IMR-90 (cell line): ENCODE data around the gene AQP9.

ENCODE experiments used
- BHLHE40 ChIP-seq: fragments of 150-350 bp; IDR thresholded peaks from 2 replicates; pipeline ENCODE4 v1.6.1; 2016; ENCODE audit warnings: mild to moderate bottlenecking, low read depth, low read length
- CEBPB ChIP-seq: IDR thresholded peaks from 2 replicates; pipeline ENCODE4 v1.6.1; 2012; ENCODE audit warnings: low read depth, low read length, improper control_type of control experiment
- CHD1 ChIP-seq: IDR thresholded peaks from 2 replicates; pipeline ENCODE4 v1.6.1; 2012; ENCODE audit warnings: low read depth, low read length, improper control_type of control experiment
- CTCF ChIP-seq: conservative IDR thresholded peaks from 2 replicates; pipeline ENCODE4 v1.5.1; 2012; ENCODE audit warnings: mild to moderate bottlenecking, low read depth, low read length, improper control_type of control experiment
- ELK1 ChIP-seq: fragments of 150-350 bp; IDR thresholded peaks from 2 replicates; pipeline ENCODE4 v1.6.1; 2016; ENCODE audit warnings: low read depth, mild to moderate bottlenecking, low read length, moderate library complexity, borderline replicate concordance
- FOS ChIP-seq: fragments of 150-350 bp; IDR thresholded peaks from 2 replicates; pipeline ENCODE4 v1.6.1; 2016; ENCODE audit warnings: low read depth, low read length
- MAZ ChIP-seq: IDR thresholded peaks from 2 replicates; pipeline ENCODE4 v1.6.1; 2012; ENCODE audit warnings: low read depth, mild to moderate bottlenecking, low read length, improper control_type of control experiment, moderate library complexity, borderline replicate concordance
- MXI1 ChIP-seq: IDR thresholded peaks from 2 replicates; pipeline ENCODE4 v1.6.1; 2012; ENCODE audit warnings: low read depth, mild to moderate bottlenecking, low read length, moderate library complexity, borderline replicate concordance
- NFE2L2 ChIP-seq: fragments of 150-350 bp; IDR thresholded peaks from 2 replicates; pipeline ENCODE4 v1.6.1; 2016; ENCODE audit warnings: low read depth, mild to moderate bottlenecking, low read length
- POLR2A ChIP-seq: IDR thresholded peaks from 2 replicates; pipeline ENCODE4 v1.6.1; 2012; ENCODE audit warnings: mild to moderate bottlenecking, low read depth, low read length
- RAD21 ChIP-seq: IDR thresholded peaks from 2 replicates; pipeline ENCODE4 v1.6.1; 2012; ENCODE audit warnings: low read length, improper control_type of control experiment
- RFX5 ChIP-seq: IDR thresholded peaks from 2 replicates; pipeline ENCODE4 v1.8.0; 2012; ENCODE audit warnings: low read depth, mild to moderate bottlenecking, low read length, moderate library complexity
- SMC3 ChIP-seq: fragments of 150-350 bp; IDR thresholded peaks from 2 replicates; pipeline ENCODE4 v1.6.1; 2016; ENCODE audit warnings: low read depth, mild to moderate bottlenecking, antibody characterized with exemption, low read length, moderate library complexity
- USF2 ChIP-seq: fragments of 150-350 bp; IDR thresholded peaks from 2 replicates; pipeline ENCODE4 v1.6.1; 2017; ENCODE audit warnings: mild to moderate bottlenecking, antibody characterized with exemption, low read length, low read depth

- no peak for TF ChIP-seq CEBPB
- TF ChIP-seq FOS: no peak
- TF ChIP-seq CTCF: no peak
- no peak for TF ChIP-seq MAZ
- no peak for TF ChIP-seq MXI1
- no peak for TF ChIP-seq RFX5
- no peak for TF ChIP-seq POLR2A
- no peak for TF ChIP-seq CHD1
- no peak for TF ChIP-seq USF2
- no peak for TF ChIP-seq RAD21
- TF ChIP-seq ELK1: no peak
- no peak for TF ChIP-seq BHLHE40
- no peak for TF ChIP-seq SMC3
- no peak for TF ChIP-seq NFE2L2
Observed at GRCh38 chr15:58217460-58217859, 79.3 kb downstream of the AQP9 start.
